SJSA1 (cell line): ENCODE measurements around the gene ZNF512. TPM values are rescaled to one million over a fixed set of nuclear protein-coding genes. Genes with fewer than 3 reads are reported as not detected.

ENCODE experiments used
- DNase-seq, 2 experiments: peaks; one replicate each; pipeline ENCODE4 v3.0.0-alpha.2; 2015 to 2020; ENCODE audit warnings: low spot score in 2 of 2, low read depth in 1 of 2
- H3K27ac ChIP-seq: fragments of 250-450 bp; sonication (Bioruptor Pico); 2 replicates; pipeline ENCODE4 v1.5.1; 2020; ENCODE audit warnings: mild to moderate bottlenecking, moderate library complexity
- H3K27me3 ChIP-seq: fragments of 250-450 bp; sonication (Bioruptor Pico); replicated peaks from 2 replicates; pipeline ENCODE4 v1.5.1; 2020; ENCODE audit warnings: mild to moderate bottlenecking, moderate library complexity
- H3K36me3 ChIP-seq: fragments of 250-450 bp; sonication (Bioruptor Pico); 2 replicates; pipeline ENCODE4 v1.5.1; 2020; ENCODE audit warnings: mild to moderate bottlenecking
- H3K4me1 ChIP-seq: fragments of 250-450 bp; sonication (Bioruptor Pico); replicated peaks from 2 replicates; pipeline ENCODE4 v1.6.1; 2021; ENCODE audit warnings: mild to moderate bottlenecking
- H3K4me3 ChIP-seq: fragments of 250-450 bp; sonication (Bioruptor Pico); 2 replicates; pipeline ENCODE4 v1.5.1; 2020; ENCODE audit warnings: mild to moderate bottlenecking
- H3K9me3 ChIP-seq: fragments of 250-450 bp; sonication (Bioruptor Pico); replicated peaks from 2 replicates; pipeline ENCODE4 v1.5.1; 2020; ENCODE audit warnings: mild to moderate bottlenecking
- total RNA-seq: library from RNA; depleted of rRNA; stranded (reverse); fragments of >200 nt; shearing (Covaris generic); gene quantifications from 2 replicates; pipeline ENCODE4 v1.2.3, GENCODE V29; 2014; rRNA removed

The ZNF512 gene
- total RNA-seq, 1 experiment from 2014 or later = 52.8 TPM

GRCh38 chr2:27661371-27661770 is 78.5 kb downstream of the ZNF512 start:
- H3K4me1 ChIP-seq = peaks cover 15% of the 10 kb centered on the region
- H3K4me3 ChIP-seq = no peak overlapping the region
- H3K27me3 ChIP-seq = no peaks in the 10 kb centered on the region
- no peaks in the 10 kb centered on the region for H3K9me3 ChIP-seq
- H3K27ac ChIP-seq = no peak overlapping the region
- peaks cover 63% of the 10 kb centered on the region for H3K36me3 ChIP-seq
- DNase-seq = no peak

- Histone ChIP-seq H3K9me3 (no peaks in the 10 kb centered on the region), H3K36me3 (peaks cover 59% of the 10 kb centered on the region), H3K27me3 (no peaks in the 10 kb centered on the region), H3K4me3 (peak within 1 kb of the TSS; percentile 67), H3K4me1 (peaks cover 15% of the 10 kb centered on the region), H3K27ac (peak within 1 kb of the TSS; percentile 74)
- DNase-seq = peak; percentile 77 to 94
These were observed 80.7 kb downstream of the ZNF512 start, which contains the start of the genes SLC4A1AP and SUPT7L for GRCh38 chr2:27663285-27664153. Gene SLC4A1AP (plus strand): TSS chr2:27663889. CDS start chr2:27663915, 26 bp downstream. Gene SUPT7L (minus strand): TSS chr2:27663614. CDS start chr2:27662192, 1,422 bp downstream.

GRCh38 chr2:27664154-27664574 is 81.3 kb downstream of the ZNF512 start:
- peak overlapping the region; percentile 74 for H3K27ac ChIP-seq
- no peaks in the 10 kb centered on the region for H3K27me3 ChIP-seq
- no peak for DNase-seq
- no peaks in the 10 kb centered on the region for H3K9me3 ChIP-seq
- H3K4me3 ChIP-seq = peak overlapping the region; percentile 67
- H3K4me1 ChIP-seq = peaks cover 15% of the 10 kb centered on the region
- peaks cover 59% of the 10 kb centered on the region for H3K36me3 ChIP-seq

- Histone ChIP-seq H3K4me3 (peak overlapping the region; percentile 67), H3K27ac (no peak overlapping the region; the same call in 1 of the 2 replicates), H3K27me3 (no peaks in the 10 kb centered on the region), H3K36me3 (peaks cover 59% of the 10 kb centered on the region), H3K9me3 (no peaks in the 10 kb centered on the region), H3K4me1 (peaks cover 15% of the 10 kb centered on the region)
- no peak for DNase-seq
These were observed 82.0 kb downstream of the ZNF512 start for GRCh38 chr2:27664622-27665363.

- Histone ChIP-seq H3K27ac (no peak overlapping the region), H3K36me3 (peaks cover 56% of the 10 kb centered on the region), H3K4me3 (no peak overlapping the region), H3K9me3 (no peaks in the 10 kb centered on the region), H3K27me3 (no peaks in the 10 kb centered on the region), H3K4me1 (peaks cover 13% of the 10 kb centered on the region)
- no peak for DNase-seq
These were observed 84.6 kb downstream of the ZNF512 start for GRCh38 chr2:27667446-27667845.

GRCh38 chr2:27671235-27671634 is 88.4 kb downstream of the ZNF512 start:
- Histone ChIP-seq H3K27ac (no peak overlapping the region), H3K27me3 (no peaks in the 10 kb centered on the region), H3K36me3 (peaks cover 75% of the 10 kb centered on the region), H3K9me3 (no peaks in the 10 kb centered on the region), H3K4me1 (no peaks in the 10 kb centered on the region), H3K4me3 (no peak overlapping the region)
- DNase-seq = no peak

Other genes with a start within 250 kb of the ZNF512 start
- gene GTF3C2, start 226.3 kb upstream of the ZNF512 start, total RNA-seq = 36.2 and 46.4 TPM in 2 replicates
- gene EIF2B4, start 212.7 kb upstream of the ZNF512 start, total RNA-seq = 29.8 and 52.1 TPM in 2 replicates
- gene SNX17, start 212.4 kb upstream of the ZNF512 start, total RNA-seq = 148 and 170 TPM in 2 replicates
- gene ZNF513, start 202.3 kb upstream of the ZNF512 start, total RNA-seq = 7.7 and 13.1 TPM in 2 replicates
- gene PPM1G, start 173.5 kb upstream of the ZNF512 start, total RNA-seq = 144 and 147 TPM in 2 replicates
- 83.1 and 132 TPM in 2 replicates for gene NRBP1, start 154.4 kb upstream of the ZNF512 start, total RNA-seq
- not detected in 2 replicates for gene KRTCAP3, start 140.7 kb upstream of the ZNF512 start, total RNA-seq
- gene IFT172, start 93.3 kb upstream of the ZNF512 start, total RNA-seq = 12.4 and 18.4 TPM in 2 replicates
- gene FNDC4, start 87.8 kb upstream of the ZNF512 start, total RNA-seq = 2.2 and 3.9 TPM in 2 replicates
- gene GCKR, start 86.2 kb upstream of the ZNF512 start, total RNA-seq = not detected in 2 replicates
- 2.4 and 2.9 TPM in 2 replicates for gene CCDC121, start 46.0 kb downstream of the ZNF512 start, total RNA-seq
- gene GPN1, start 46.0 kb downstream of the ZNF512 start, total RNA-seq = 68.8 and 70.2 TPM in 2 replicates
- gene SUPT7L, start 80.6 kb downstream of the ZNF512 start, total RNA-seq = 21.5 and 23.3 TPM in 2 replicates
- 49.7 and 52.8 TPM in 2 replicates for gene SLC4A1AP, start 80.8 kb downstream of the ZNF512 start, total RNA-seq
- gene MRPL33, start 188.7 kb downstream of the ZNF512 start, total RNA-seq = 184 and 254 TPM in 2 replicates